Measurements from ENCODE around the gene OLFML3. TPM values are rescaled to one million over a fixed set of nuclear protein-coding genes. Genes with fewer than 3 reads are reported as not detected.

The OLFML3 gene
- total RNA-seq, 2 donors from 2014 or later, result 6.1 to 17.4 TPM

- Histone ChIP-seq H3K27me3 (no peaks in the 10 kb centered on the region), H3K9me3 (no peaks in the 10 kb centered on the region), H3K4me1 (peaks cover 5% of the 10 kb centered on the region), H3K4me3 (no peak overlapping the region), H3K27ac (no peak overlapping the region), H3K36me3 (no peaks in the 10 kb centered on the region), H3K9ac (ENCODE audit: low read depth in 2 of 2, low read length in 2 of 2) (no peak overlapping the region)
- no peak for DNase-seq
- intact Hi-C loops (cut with DNase I), result loop anchor here (10.0 kb wide), 1 partner anchor 230 kb away; no protein-coding TSS in a partner anchor
- TF ChIP-seq CTCF (IDR thresholded peaks at IDR 0.05), result no peak
Observed at GRCh38 chr1:113984710-113985109, 5.4 kb downstream of the OLFML3 start.

DNA sequence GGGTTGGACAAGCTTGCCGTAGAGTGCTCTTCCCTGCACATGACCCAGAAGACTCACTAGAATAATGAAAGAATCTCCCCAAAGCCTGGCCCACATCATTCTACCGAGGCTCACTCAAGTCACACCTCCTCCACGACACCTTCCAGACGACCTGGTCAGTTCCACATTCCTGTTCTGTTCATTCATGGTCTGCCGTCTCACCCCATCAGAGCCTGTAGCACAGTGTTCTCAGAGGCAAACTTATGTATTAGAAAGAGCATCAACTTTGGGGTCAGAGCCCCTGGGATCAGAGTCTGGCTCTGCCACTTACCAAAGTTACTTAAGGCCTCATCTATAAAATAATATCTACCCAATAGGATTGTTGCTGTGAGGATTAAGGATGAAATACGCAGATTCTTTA lies 7.5 kb downstream of the OLFML3 start:
- DNase-seq, result no peak
- no peak for TF ChIP-seq CTCF (IDR thresholded peaks at IDR 0.05)
- Histone ChIP-seq H3K27me3 (no peaks in the 10 kb centered on the region), H3K9me3 (no peaks in the 10 kb centered on the region), H3K27ac (no peak overlapping the region), H3K4me3 (no peak overlapping the region), H3K9ac (ENCODE audit: low read depth in 2 of 2, low read length in 2 of 2) (peak overlapping the region in 1 of 2 donors; percentile 20), H3K4me1 (peaks cover 5% of the 10 kb centered on the region), H3K36me3 (no peaks in the 10 kb centered on the region)
- intact Hi-C loops (cut with DNase I), result loop anchor here (10.0 kb wide), 1 partner anchor 228 kb away; no protein-coding TSS in a partner anchor

GRCh38 chr1:113987259-113987658 lies 8.0 kb downstream of the OLFML3 start:
- H3K27ac ChIP-seq, result no peak overlapping the region
- no peak for TF ChIP-seq CTCF (IDR thresholded peaks at IDR 0.05)
- H3K27me3 ChIP-seq, result no peaks in the 10 kb centered on the region
- intact Hi-C loops (cut with DNase I), result loop anchor here (10.0 kb wide), 1 partner anchor 228 kb away; no protein-coding TSS in a partner anchor
- no peak overlapping the region for H3K9ac ChIP-seq (ENCODE audit: low read depth in 2 of 2, low read length in 2 of 2)
- no peak for DNase-seq
- peaks cover 5% of the 10 kb centered on the region for H3K4me1 ChIP-seq
- H3K36me3 ChIP-seq, result no peaks in the 10 kb centered on the region
- no peak overlapping the region for H3K4me3 ChIP-seq
- no peaks in the 10 kb centered on the region for H3K9me3 ChIP-seq

- TF ChIP-seq CTCF (IDR thresholded peaks at IDR 0.05), result no peak
- no peak overlapping the region for H3K9ac ChIP-seq (ENCODE audit: low read depth in 2 of 2, low read length in 2 of 2)
- DNase-seq, result no peak
Observed at GRCh38 chr1:113990530-113990929, 11.3 kb downstream of the OLFML3 start.

GRCh38 chr1:113990961-113991360 lies 11.7 kb downstream of the OLFML3 start:
- H3K4me3 ChIP-seq, result no peak overlapping the region
- H3K27me3 ChIP-seq, result no peaks in the 10 kb centered on the region
- intact Hi-C loops (cut with DNase I), result no loop called here
- H3K9me3 ChIP-seq, result no peaks in the 10 kb centered on the region
- H3K36me3 ChIP-seq, result no peaks in the 10 kb centered on the region
- no peak for TF ChIP-seq CTCF (IDR thresholded peaks at IDR 0.05)
- no peaks in the 10 kb centered on the region for H3K4me1 ChIP-seq
- no peak overlapping the region for H3K27ac ChIP-seq
- H3K9ac ChIP-seq (ENCODE audit: low read depth in 2 of 2, low read length in 2 of 2), result no peak overlapping the region
- DNase-seq, result no peak

More at GRCh38 chr1:113990530-113990929, 11.3 kb downstream of the OLFML3 start:
- Histone ChIP-seq H3K4me3 (no peak overlapping the region), H3K27ac (no peak overlapping the region), H3K4me1 (no peaks in the 10 kb centered on the region), H3K36me3 (no peaks in the 10 kb centered on the region), H3K9me3 (no peaks in the 10 kb centered on the region), H3K27me3 (no peaks in the 10 kb centered on the region)
- intact Hi-C loops (cut with DNase I), result no loop called here
